ENCODE results near the gene PKNOX2.

- TF ChIP-seq EZH2phosphoT487 (IDR thresholded peaks at IDR 0.05; ENCODE audit: low read length) (no peak), EZH2 (optimal IDR thresholded peaks at IDR 0.05; ENCODE audit: low read depth, low read length) (no peak)
- TF ChIP-seq, protein P1, sequence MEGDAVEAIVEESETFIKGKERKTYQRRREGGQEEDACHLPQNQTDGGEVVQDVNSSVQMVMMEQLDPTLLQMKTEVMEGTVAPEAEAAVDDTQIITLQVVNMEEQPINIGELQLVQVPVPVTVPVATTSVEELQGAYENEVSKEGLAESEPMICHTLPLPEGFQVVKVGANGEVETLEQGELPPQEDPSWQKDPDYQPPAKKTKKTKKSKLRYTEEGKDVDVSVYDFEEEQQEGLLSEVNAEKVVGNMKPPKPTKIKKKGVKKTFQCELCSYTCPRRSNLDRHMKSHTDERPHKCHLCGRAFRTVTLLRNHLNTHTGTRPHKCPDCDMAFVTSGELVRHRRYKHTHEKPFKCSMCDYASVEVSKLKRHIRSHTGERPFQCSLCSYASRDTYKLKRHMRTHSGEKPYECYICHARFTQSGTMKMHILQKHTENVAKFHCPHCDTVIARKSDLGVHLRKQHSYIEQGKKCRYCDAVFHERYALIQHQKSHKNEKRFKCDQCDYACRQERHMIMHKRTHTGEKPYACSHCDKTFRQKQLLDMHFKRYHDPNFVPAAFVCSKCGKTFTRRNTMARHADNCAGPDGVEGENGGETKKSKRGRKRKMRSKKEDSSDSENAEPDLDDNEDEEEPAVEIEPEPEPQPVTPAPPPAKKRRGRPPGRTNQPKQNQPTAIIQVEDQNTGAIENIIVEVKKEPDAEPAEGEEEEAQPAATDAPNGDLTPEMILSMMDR (IDR thresholded peaks at IDR 0.05; ENCODE audit: low read length), result no peak
Observed at GRCh38 chr11:125299061-125299615, 134.6 kb downstream of the PKNOX2 start.
